HepG2 (cell line): Measurements from ENCODE around the gene ANAPC5. TPM values are rescaled to one million over a fixed set of nuclear protein-coding genes. Genes with fewer than 3 reads are reported as not detected.

Experiments
- MZF1 ChIP-seq: sonication (generic); formaldehyde crosslinking; IDR thresholded peaks from 2 replicates; pipeline ENCODE4 v1.8.1; 2023; ENCODE audit warnings: mild to moderate bottlenecking, missing genetic modification reagents, borderline replicate concordance
- PLRG1 ChIP-seq: fragments of 450-650 bp; conservative IDR thresholded peaks from 2 replicates; pipeline ENCODE4 v1.6.1; 2016
- REL ChIP-seq: sonication (generic); formaldehyde crosslinking; conservative IDR thresholded peaks from 2 replicates; pipeline ENCODE4 v1.8.0; 2022; ENCODE audit warnings: mild to moderate bottlenecking, missing genetic modification reagents, moderate library complexity
- SAFB2 ChIP-seq: sonication (generic); formaldehyde crosslinking; IDR thresholded peaks from 2 replicates; pipeline ENCODE4 v1.5.1; 2020; ENCODE audit warnings: missing genetic modification reagents, low read depth, mild to moderate bottlenecking, borderline replicate concordance
- SPEN ChIP-seq: sonication (generic); formaldehyde crosslinking; IDR thresholded peaks from 2 replicates; pipeline ENCODE4 v1.5.1; 2020; ENCODE audit warnings: low read depth, mild to moderate bottlenecking, missing genetic modification reagents
- ZFX ChIP-seq: sonication (generic); formaldehyde crosslinking; IDR thresholded peaks from 2 replicates; pipeline ENCODE4 v1.4.0; 2020; ENCODE audit warnings: mild to moderate bottlenecking, low read depth, missing genetic modification reagents, moderate library complexity
- ZNF136 ChIP-seq: sonication (generic); formaldehyde crosslinking; IDR thresholded peaks from 2 replicates; pipeline ENCODE4 v1.8.1; 2022; ENCODE audit warnings: low read depth, mild to moderate bottlenecking, moderate library complexity, missing genetic modification reagents
- ZNF235 ChIP-seq: sonication (generic); formaldehyde crosslinking; IDR thresholded peaks from 2 replicates; pipeline ENCODE4 v1.8.1; 2023; ENCODE audit warnings: mild to moderate bottlenecking, missing genetic modification reagents, borderline replicate concordance
- ZNF709 ChIP-seq: sonication (generic); formaldehyde crosslinking; IDR thresholded peaks from 2 replicates; pipeline ENCODE4 v1.5.0; 2020; ENCODE audit warnings: mild to moderate bottlenecking, missing genetic modification reagents
- ZNF777 ChIP-seq: sonication (generic); formaldehyde crosslinking; IDR thresholded peaks from 2 replicates; pipeline ENCODE4 v1.4.0; 2020; ENCODE audit warnings: missing genetic modification reagents
- polyA plus RNA-seq, 8 experiments: library from polyadenylated mRNA; depleted of rRNA in 3 of 8; stranded (reverse) in 7 of 8; unstranded in 1 of 8; fragments of >200 nt; fragmentation: Illumina TruSeq in 4 of 8; extraction: Trizol in 4 of 8; gene quantifications; 2 replicates each; pipeline versions ENCODE4 v1.2.1 to v1.2.3, GENCODE V29; 2011 to 2016; ENCODE audit warnings: low read depth in 4 of 8, missing spikeins in 1 of 8, mixed read lengths in 1 of 8; ENCODE audit not compliant: insufficient read depth in 1 of 8
- total RNA-seq, 5 experiments: library from RNA; depleted of rRNA; stranded (reverse); fragments of >200 nt; fragmentation: Illumina TruSeq; extraction: Trizol; gene quantifications; 2 replicates each; pipeline ENCODE4 v1.2.3, GENCODE V29; 2016; ENCODE audit warnings: low read depth in 1 of 5
- TF ChIP-seq, protein P1 (sequence below), 2 experiments: sonication (generic) in 1 of 2; formaldehyde crosslinking in 1 of 2; IDR thresholded peaks; 2 replicates each; pipeline versions ENCODE4 v1.6.1 to v1.9.0; 2014 to 2022; ENCODE audit warnings: antibody characterized with exemption in 1 of 2, borderline replicate concordance in 1 of 2, inconsistent platforms in 1 of 2, low read depth in 1 of 2, missing genetic modification reagents in 1 of 2
- TF ChIP-seq, protein P2 (sequence below): sonication (generic); formaldehyde crosslinking; IDR thresholded peaks from 2 replicates; pipeline ENCODE4 v1.5.0; 2020; ENCODE audit warnings: missing genetic modification reagents
- TF ChIP-seq, protein P3 (sequence below): IDR thresholded peaks from 2 replicates; pipeline ENCODE4 v1.6.1; 2016; ENCODE audit warnings: missing biosample characterization, missing genetic modification reagents, low read depth
- TF ChIP-seq, protein P4 (sequence below): sonication (generic); formaldehyde crosslinking; IDR thresholded peaks from 2 replicates; pipeline ENCODE4 v1.5.0; 2020; ENCODE audit warnings: missing genetic modification reagents
- TF ChIP-seq, protein P5 (sequence below): IDR thresholded peaks from 2 replicates; pipeline ENCODE4 v1.6.1; 2016; ENCODE audit warnings: low read depth, control low read depth

The ANAPC5 gene
- total and polyA plus RNA-seq, 2 of the 13 experiments (the other 11 are each of a cell fraction or from before 2014, with no cell fraction given) = 146 to 161 TPM

DNA sequence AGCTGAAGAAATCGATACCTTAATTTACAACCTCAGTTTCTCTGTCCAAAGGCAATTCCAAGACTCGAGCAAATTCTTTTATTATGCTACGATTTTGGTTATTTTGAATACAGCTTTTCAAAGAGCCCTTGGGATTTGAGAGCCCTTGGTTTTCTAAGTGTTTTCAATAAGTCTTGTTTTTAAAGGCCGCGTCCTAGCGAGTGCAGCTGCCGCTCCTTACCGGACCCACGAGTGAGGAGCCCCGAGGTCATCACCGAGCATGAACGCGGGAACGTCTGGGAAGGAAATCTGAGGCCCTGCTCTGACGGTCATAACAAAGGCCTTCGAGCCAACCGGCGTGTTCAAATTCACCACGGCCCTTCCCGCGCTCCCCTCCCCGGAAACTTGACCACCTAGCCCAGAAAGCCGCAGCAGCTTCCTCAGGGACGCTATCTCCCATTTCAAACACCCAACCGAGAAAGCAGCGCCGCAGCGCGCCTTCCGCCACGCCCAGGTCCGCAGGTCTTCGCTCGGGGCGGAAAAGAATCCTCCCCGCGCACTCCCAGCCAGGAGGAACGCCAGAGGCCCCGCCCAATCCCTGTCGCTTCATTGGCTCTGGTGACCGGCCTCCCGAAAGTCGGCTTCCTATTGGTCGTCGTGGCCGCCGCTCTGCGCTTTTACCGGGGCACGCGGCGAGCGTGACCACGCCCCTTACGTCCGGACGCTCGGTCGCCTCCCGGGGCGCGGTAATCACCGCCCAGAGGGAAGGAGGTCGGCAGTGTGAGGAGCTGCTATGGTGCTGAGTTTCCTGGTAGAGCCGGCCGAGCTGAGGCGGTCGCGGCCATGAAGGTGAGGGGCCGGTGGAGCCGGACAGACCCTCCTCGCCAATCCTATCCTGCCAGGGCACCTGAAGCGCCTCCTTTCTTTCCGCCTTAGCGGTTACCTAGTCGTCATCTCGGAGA, 47.5 kb upstream of the ANAPC5 start, which contains the start of gene RNF34 (continued):
- TF ChIP-seq, protein P1, sequence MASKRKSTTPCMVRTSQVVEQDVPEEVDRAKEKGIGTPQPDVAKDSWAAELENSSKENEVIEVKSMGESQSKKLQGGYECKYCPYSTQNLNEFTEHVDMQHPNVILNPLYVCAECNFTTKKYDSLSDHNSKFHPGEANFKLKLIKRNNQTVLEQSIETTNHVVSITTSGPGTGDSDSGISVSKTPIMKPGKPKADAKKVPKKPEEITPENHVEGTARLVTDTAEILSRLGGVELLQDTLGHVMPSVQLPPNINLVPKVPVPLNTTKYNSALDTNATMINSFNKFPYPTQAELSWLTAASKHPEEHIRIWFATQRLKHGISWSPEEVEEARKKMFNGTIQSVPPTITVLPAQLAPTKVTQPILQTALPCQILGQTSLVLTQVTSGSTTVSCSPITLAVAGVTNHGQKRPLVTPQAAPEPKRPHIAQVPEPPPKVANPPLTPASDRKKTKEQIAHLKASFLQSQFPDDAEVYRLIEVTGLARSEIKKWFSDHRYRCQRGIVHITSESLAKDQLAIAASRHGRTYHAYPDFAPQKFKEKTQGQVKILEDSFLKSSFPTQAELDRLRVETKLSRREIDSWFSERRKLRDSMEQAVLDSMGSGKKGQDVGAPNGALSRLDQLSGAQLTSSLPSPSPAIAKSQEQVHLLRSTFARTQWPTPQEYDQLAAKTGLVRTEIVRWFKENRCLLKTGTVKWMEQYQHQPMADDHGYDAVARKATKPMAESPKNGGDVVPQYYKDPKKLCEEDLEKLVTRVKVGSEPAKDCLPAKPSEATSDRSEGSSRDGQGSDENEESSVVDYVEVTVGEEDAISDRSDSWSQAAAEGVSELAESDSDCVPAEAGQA (IDR thresholded peaks at IDR 0.05; ENCODE audit: low read depth) = peak; percentile 56; the same call in 1 of the 2 replicates
- TF ChIP-seq, protein P1 (CRISPR knock-in tag; IDR thresholded peaks at IDR 0.05; ENCODE audit: borderline replicate concordance) = no peak
- no peak for TF ChIP-seq ZNF777 (CRISPR knock-in tag)
- TF ChIP-seq SPEN (CRISPR knock-in tag) = peak; percentile 55
- peak; percentile 76 for TF ChIP-seq ZNF709 (CRISPR knock-in tag)
- TF ChIP-seq, protein P2, sequence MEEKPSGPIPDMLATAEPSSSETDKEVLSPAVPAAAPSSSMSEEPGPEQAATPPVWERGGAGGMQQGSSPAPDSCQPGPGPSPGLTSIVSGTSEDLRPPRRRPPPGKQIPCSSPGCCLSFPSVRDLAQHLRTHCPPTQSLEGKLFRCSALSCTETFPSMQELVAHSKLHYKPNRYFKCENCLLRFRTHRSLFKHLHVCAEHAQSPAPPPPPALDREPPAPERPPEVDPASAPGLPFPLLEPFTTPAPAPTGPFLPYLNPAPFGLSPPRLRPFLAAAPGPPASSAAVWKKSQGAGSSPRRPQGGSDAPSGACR (CRISPR knock-in tag) = peak; percentile 62; the same call in 1 of the 2 replicates
- TF ChIP-seq, protein P3, sequence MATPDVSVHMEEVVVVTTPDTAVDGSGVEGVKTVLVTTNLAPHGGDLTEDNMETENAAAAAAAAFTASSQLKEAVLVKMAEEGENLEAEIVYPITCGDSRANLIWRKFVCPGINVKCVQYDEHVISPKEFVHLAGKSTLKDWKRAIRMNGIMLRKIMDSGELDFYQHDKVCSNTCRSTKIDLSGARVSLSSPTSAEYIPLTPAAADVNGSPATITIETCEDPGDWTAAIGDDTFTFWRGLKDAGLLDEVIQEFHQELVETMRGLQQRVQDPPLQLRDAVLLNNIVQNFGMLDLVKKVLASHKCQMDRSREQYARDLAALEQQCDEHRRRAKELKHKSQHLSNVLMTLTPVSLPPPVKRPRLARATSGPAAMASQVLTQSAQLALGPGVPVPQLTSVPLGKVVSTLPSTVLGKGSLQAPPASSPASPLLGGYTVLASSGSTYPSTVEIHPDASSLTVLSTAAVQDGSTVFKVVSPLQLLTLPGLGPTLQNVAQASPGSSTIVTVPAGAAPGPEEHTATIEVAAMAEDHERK (CRISPR knock-in tag) = peak; percentile 98
- TF ChIP-seq, protein P4, sequence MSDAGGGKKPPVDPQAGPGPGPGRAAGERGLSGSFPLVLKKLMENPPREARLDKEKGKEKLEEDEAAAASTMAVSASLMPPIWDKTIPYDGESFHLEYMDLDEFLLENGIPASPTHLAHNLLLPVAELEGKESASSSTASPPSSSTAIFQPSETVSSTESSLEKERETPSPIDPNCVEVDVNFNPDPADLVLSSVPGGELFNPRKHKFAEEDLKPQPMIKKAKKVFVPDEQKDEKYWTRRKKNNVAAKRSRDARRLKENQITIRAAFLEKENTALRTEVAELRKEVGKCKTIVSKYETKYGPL (CRISPR knock-in tag) = no peak; the same call in 1 of the 2 replicates
- TF ChIP-seq ZNF136 (CRISPR knock-in tag) = no peak
- peak; percentile 88 for TF ChIP-seq ZFX (CRISPR knock-in tag)
- no peak; the same call in 1 of the 2 replicates for TF ChIP-seq MZF1 (CRISPR knock-in tag)
- TF ChIP-seq SAFB2 = no peak; the same call in 1 of the 2 replicates
- TF ChIP-seq, protein P5, sequence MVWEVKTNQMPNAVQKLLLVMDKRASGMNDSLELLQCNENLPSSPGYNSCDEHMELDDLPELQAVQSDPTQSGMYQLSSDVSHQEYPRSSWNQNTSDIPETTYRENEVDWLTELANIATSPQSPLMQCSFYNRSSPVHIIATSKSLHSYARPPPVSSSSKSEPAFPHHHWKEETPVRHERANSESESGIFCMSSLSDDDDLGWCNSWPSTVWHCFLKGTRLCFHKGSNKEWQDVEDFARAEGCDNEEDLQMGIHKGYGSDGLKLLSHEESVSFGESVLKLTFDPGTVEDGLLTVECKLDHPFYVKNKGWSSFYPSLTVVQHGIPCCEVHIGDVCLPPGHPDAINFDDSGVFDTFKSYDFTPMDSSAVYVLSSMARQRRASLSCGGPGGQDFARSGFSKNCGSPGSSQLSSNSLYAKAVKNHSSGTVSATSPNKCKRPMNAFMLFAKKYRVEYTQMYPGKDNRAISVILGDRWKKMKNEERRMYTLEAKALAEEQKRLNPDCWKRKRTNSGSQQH (CRISPR knock-in tag) = peak; percentile 29; the same call in 1 of the 2 replicates
- peak; percentile 61; the same call in 1 of the 2 replicates for TF ChIP-seq ZNF235 (CRISPR knock-in tag)
- no peak for TF ChIP-seq PLRG1
- peak; percentile 63; the same call in 1 of the 2 replicates for TF ChIP-seq REL
